K562 (cell line): ENCODE measurements around the gene HMBS. TPM values are rescaled to one million over a fixed set of nuclear protein-coding genes. Genes with fewer than 3 reads are reported as not detected.
A peak's percentile ranks its signal among the peaks of the same experiment; 100 is the strongest.

ENCODE experiments used
- ATF7 ChIP-seq: fragments of 450-650 bp; IDR thresholded peaks from 2 replicates; pipeline ENCODE4 v1.7.1; 2014; ENCODE audit warnings: mild to moderate bottlenecking, moderate library complexity
- CCNT2 ChIP-seq: IDR thresholded peaks from 2 replicates; pipeline ENCODE4 v1.6.1; 2011; ENCODE audit warnings: borderline replicate concordance, low read depth, mild to moderate bottlenecking, moderate library complexity, mixed read lengths, low read length; ENCODE audit not compliant: insufficient read length; ENCODE audit errors: extremely low read depth
- ERF ChIP-seq: fragments of 450-650 bp; formaldehyde crosslinking; IDR thresholded peaks from 2 replicates; pipeline ENCODE4 v1.4.0; 2020; ENCODE audit warnings: mild to moderate bottlenecking, mixed read lengths
- FOS ChIP-seq: IDR thresholded peaks from 3 replicates; pipeline ENCODE4 v1.6.1; 2011; ENCODE audit not compliant: insufficient read length; ENCODE audit errors: extremely low read depth
- NR2C2 ChIP-seq, 2 experiments: fragments of 200-800 bp in 1 of 2; sonication (Bioruptor generic) in 1 of 2; sonication (generic) in 1 of 2; formaldehyde crosslinking in 1 of 2; IDR thresholded peaks; 2 replicates each; pipeline versions ENCODE4 v1.6.1 to v1.8.0; 2016 to 2022; ENCODE audit warnings: mild to moderate bottlenecking in 1 of 2, missing compliant biosample characterization in 1 of 2, missing genetic modification characterization in 1 of 2, missing genetic modification reagents in 1 of 2
- PATZ1 ChIP-seq: fragments of 250-450 bp; sonication (Bioruptor Pico); IDR thresholded peaks from 2 replicates; pipeline ENCODE4 v1.5.0; 2020; ENCODE audit warnings: mild to moderate bottlenecking, borderline replicate concordance
- PURB ChIP-seq: sonication (generic); formaldehyde crosslinking; IDR thresholded peaks from 2 replicates; pipeline ENCODE4 v1.9.0; 2021; ENCODE audit warnings: low read depth, mild to moderate bottlenecking, missing genetic modification reagents
- ZNF217 ChIP-seq: sonication (generic); formaldehyde crosslinking; IDR thresholded peaks from 2 replicates; pipeline ENCODE4 v1.8.0; 2022; ENCODE audit warnings: mild to moderate bottlenecking, missing genetic modification reagents
- ZNF445 ChIP-seq: fragments of 250-450 bp; sonication (Bioruptor Pico); IDR thresholded peaks from 2 replicates; pipeline ENCODE4 v1.4.0; 2020; ENCODE audit warnings: low read depth, mild to moderate bottlenecking, moderate library complexity
- polyA plus RNA-seq, 8 experiments: library from polyadenylated mRNA; depleted of rRNA in 4 of 8; stranded (reverse) in 5 of 8; unstranded in 3 of 8; fragments of >200 nt; fragmentation: Nextera tagmentation in 2 of 8; fragmentation: Illumina TruSeq in 1 of 8; extraction: Ambion mirVana in 2 of 8; extraction: Trizol in 1 of 8; gene quantifications; 2 replicates each; pipeline versions ENCODE4 v1.2.1 to v1.2.3, GENCODE V29; 2011 to 2014; ENCODE audit warnings: inconsistent platforms in 1 of 8, missing spikeins in 1 of 8
- total RNA-seq, 7 experiments: library from RNA; depleted of rRNA in 6 of 7; stranded (reverse); fragments of >200 nt in 6 of 7; fragmentation: Illumina TruSeq in 2 of 7; extraction: Trizol in 2 of 7; gene quantifications; 2 replicates each; pipeline versions ENCODE4 v1.2.1 to v1.2.3, GENCODE V29; 2011 to 2021; ENCODE audit warnings: low replicate concordance in 1 of 7
- TF ChIP-seq, protein P1 (sequence below), 2 experiments: fragments of 450-650 bp; IDR thresholded peaks; 2 replicates each; pipeline ENCODE4 v1.6.1; 2016; ENCODE audit warnings: mild to moderate bottlenecking in 2 of 2, borderline replicate concordance in 1 of 2, low read depth in 1 of 2, moderate library complexity in 1 of 2
- TF ChIP-seq, protein P2 (sequence below): fragments of 250-450 bp; sonication (Bioruptor Pico); IDR thresholded peaks from 2 replicates; pipeline ENCODE4 v1.5.0; 2021; ENCODE audit warnings: mild to moderate bottlenecking, borderline replicate concordance

The HMBS gene
- total and polyA plus RNA-seq, 9 of the 15 experiments (the other 6 are each of a cell fraction or from before 2014, with no cell fraction given), result 56.9 to 385 (median 286) TPM

DNA sequence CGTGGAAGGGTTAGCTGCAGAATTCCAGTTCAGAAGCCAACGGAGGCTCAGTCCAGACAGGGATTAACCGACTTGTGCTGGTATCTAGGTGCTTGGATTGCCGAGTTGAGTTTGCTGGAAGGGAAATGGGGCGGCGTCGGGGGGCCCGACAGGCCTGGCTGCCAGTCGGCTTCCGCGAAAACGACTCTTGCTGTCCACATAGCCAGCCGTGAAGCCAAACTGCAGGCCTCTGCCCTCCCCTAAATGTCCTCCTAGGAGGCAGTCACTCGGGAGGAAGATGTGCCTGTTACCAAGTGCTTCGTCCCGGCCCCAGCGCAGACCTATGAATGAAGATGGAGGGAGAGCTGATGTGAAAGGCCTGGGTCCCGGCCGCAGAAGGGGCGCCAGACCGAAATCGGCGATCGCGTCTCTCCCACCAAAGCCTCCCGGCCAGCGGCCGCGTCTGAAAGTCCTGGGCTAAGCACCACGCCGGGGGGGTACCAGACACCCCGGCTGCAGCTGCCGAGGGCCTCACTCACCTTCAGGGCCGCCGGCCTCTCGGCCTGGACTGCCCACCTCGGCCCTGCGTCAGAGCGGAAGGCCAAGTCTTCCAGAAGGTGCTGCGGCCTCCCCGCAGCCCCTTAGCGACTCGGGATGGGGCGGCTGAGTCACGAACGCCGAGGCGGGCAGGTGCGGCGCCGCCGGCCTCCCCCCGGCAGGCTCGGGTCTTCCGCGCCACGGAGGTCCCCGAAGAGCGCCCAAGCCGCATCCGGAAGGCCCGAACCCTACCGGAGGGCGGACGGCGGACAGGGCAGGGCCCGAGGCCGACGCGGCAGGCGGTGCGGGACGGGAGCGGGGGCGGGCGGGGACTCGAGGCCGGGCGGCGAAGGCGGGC, 9.5 kb downstream of the HMBS start (continued):
- TF ChIP-seq, protein P1, sequence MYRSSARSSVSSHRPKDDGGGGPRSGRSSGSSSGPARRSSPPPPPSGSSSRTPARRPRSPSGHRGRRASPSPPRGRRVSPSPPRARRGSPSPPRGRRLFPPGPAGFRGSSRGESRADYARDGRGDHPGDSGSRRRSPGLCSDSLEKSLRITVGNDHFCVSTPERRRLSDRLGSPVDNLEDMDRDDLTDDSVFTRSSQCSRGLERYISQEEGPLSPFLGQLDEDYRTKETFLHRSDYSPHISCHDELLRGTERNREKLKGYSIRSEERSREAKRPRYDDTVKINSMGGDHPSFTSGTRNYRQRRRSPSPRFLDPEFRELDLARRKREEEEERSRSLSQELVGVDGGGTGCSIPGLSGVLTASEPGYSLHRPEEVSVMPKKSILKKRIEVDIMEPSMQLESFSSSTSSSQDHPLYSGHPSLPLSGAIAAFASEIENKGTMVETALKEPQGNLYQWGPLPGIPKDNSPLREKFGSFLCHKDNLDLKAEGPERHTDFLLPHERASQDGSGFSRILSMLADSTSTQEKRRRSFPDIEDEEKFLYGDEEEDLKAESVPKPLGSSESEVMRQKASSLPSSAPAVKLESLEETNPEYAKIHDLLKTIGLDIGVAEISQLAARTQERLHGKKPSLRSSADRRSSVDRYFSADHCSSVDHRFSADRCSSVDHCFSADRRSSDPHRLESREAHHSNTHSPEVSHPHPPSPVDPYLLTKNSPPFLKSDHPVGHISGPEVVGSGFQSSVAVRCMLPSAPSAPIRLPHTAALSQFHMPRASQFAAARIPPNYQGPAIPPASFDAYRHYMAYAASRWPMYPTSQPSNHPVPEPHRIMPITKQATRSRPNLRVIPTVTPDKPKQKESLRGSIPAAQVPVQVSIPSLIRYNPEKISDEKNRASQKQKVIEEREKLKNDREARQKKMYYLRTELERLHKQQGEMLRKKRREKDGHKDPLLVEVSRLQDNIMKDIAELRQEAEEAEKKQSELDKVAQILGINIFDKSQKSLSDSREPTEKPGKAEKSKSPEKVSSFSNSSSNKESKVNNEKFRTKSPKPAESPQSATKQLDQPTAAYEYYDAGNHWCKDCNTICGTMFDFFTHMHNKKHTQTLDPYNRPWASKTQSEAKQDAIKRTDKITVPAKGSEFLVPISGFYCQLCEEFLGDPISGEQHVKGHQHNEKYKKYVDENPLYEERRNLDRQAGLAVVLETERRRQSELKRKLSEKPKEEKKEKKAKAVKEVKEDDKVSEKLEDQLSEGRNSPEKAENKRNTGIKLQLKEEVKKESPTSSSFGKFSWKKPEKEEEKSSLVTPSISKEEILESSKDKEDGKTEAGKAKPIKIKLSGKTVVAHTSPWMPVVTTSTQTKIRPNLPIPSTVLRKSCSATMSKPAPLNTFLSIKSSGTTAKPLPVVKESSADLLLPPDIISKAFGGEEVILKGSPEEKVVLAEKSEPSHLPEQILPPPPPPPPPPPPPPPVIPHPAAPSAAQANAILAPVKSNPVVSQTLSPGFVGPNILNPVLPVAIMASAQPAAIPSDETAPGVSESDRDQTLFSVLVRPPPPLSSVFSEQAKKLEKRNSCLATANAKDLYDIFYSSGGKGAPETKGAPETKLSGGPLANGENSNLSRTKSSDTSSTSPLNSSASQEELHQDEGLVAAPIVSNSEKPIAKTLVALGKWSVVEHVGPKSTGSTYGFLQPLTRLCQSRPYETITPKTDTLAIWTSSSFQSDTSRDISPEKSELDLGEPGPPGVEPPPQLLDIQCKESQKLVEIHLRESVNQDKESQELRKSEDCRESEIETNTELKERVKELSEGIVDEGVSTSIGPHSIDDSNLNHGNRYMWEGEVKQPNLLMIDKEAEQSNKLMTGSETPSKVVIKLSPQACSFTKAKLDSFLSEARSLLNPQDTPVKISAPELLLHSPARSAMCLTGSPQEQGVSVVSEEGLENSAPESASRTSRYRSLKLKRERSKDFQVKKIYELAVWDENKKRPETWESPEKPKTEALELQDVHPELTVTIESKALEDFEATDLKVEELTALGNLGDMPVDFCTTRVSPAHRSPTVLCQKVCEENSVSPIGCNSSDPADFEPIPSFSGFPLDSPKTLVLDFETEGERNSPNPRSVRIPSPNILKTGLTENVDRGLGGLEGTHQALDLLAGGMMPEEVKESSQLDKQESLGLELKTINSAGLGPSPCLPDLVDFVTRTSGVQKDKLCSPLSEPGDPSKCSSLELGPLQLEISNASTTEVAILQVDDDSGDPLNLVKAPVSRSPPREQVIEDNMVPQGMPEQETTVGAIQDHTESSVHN (IDR thresholded peaks at IDR 0.05; ENCODE audit: borderline replicate concordance in 1 of 2, low read depth in 1 of 2), result no peak
- TF ChIP-seq CCNT2 (no peak), ZNF445 (no peak), PURB (CRISPR knock-in tag) (no peak), ATF7 (peak; percentile 36; the same call in 1 of the 2 replicates), FOS (no peak), NR2C2 (CRISPR knock-in tag; IDR thresholded peaks at IDR 0.05) (no peak), NR2C2 (tag; IDR thresholded peaks at IDR 0.05) (no peak), PATZ1 (CRISPR knock-in tag) (no peak), ZNF217 (no peak), ERF (CRISPR knock-in tag) (0 out of 2 replicates have a peak, but pooled peaks have one; percentile 31)
- TF ChIP-seq, protein P2, sequence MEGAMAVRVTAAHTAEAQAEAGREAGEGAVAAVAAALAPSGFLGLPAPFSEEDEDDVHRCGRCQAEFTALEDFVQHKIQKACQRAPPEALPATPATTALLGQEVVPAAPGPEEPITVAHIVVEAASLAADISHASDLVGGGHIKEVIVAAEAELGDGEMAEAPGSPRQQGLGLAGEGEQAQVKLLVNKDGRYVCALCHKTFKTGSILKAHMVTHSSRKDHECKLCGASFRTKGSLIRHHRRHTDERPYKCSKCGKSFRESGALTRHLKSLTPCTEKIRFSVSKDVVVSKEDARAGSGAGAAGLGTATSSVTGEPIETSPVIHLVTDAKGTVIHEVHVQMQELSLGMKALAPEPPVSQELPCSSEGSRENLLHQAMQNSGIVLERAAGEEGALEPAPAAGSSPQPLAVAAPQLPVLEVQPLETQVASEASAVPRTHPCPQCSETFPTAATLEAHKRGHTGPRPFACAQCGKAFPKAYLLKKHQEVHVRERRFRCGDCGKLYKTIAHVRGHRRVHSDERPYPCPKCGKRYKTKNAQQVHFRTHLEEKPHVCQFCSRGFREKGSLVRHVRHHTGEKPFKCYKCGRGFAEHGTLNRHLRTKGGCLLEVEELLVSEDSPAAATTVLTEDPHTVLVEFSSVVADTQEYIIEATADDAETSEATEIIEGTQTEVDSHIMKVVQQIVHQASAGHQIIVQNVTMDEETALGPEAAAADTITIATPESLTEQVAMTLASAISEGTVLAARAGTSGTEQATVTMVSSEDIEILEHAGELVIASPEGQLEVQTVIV (CRISPR knock-in tag), result no peak
